Measurements from ENCODE around the gene PCCA. TPM values are rescaled to one million over a fixed set of nuclear protein-coding genes. Genes with fewer than 3 reads are reported as not detected.
"Not testable (repeated sequence)": the region's sequence is repeated elsewhere in the genome, so short reads cannot be mapped to it uniquely, and the experiment has no call there.

Gene PCCA
- total and polyA plus RNA-seq, 2 of the 13 experiments (the other 11 are each of a cell fraction or from before 2014, with no cell fraction given), result 15.0 to 32.2 TPM

DNA sequence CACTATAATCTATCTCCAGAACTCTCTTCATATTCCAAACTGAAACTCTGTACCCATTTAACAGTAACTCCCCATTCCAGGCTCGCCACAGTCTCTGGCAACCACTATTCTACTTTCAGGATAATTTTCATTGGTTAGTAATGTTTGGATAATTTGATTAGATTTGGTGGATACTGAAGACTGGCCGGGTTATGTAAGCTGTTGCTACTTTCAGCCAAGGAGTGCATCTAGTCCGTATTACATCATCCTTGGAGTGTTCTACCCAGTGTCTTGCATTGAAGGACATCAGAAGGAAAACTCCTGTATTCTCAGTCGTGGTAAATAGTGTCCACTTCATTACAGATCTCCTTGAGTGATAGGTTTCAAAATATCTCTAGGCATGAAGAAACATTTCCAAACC lies 60.5 kb downstream of the PCCA start:
- ChIA-PET CTCF (ENCODE audit: low intra/inter-chr PET ratio, low total read pairs) (no interaction called here), POLR2A (no interaction called here)
- intact Hi-C loops (cut with micrococcal nuclease; ENCODE audit: unreplicated experiment), result no loop called here
- Histone ChIP-seq H2AFZ (ENCODE audit: low read length) (no peak overlapping the region), H3K36me3 (replicated peaks in 1 of 2; ENCODE audit: control insufficient read depth in 1 of 2, insufficient read depth in 2 of 2, low read length in 2 of 2) (peaks cover 2 to 6% of the 10 kb centered on the region in 2 experiments; a peak in 3 of 5 replicates), H3K4me1 (ENCODE audit: insufficient read depth, low read length) (no peaks in the 10 kb centered on the region), H3K9me3 (ENCODE audit: low read length) (no peaks in the 10 kb centered on the region), H3K4me3 (replicated peaks in 1 of 3; ENCODE audit: insufficient read depth in 1 of 3, low read depth in 2 of 3, low read length in 3 of 3) (no peak overlapping the region), H3K9ac (ENCODE audit: insufficient read depth, low read depth, low read length) (no peak overlapping the region), H3K4me2 (ENCODE audit: low read depth, low read length) (no peak overlapping the region), H4K20me1 (ENCODE audit: insufficient read depth, low read length) (no peaks in the 10 kb centered on the region), H3K27ac (ENCODE audit: extremely low read length, insufficient read depth, low read length) (no peak overlapping the region), H3K27me3 (ENCODE audit: control insufficient read depth in 1 of 2, insufficient read depth in 2 of 2, low read length in 2 of 2) (no peaks in the 10 kb centered on the region), H3K79me2 (ENCODE audit: insufficient read depth, low read length) (no peaks in the 10 kb centered on the region)
- DNase-seq (ENCODE audit: low spot score) (no peak), ATAC-seq (no peak), FAIRE-seq (no peak)
- in situ Hi-C loops (cut with HindIII; ENCODE audit: extremely low pct_ligation_motif_present, low pct_unique_long_range_greater_than_20kb), result no loop called here
- WGBS (ENCODE audit: low lambda C conversion rate), result 93% methylated on average over 4 of the region's 4 CpGs
- TF ChIP-seq, protein P1, sequence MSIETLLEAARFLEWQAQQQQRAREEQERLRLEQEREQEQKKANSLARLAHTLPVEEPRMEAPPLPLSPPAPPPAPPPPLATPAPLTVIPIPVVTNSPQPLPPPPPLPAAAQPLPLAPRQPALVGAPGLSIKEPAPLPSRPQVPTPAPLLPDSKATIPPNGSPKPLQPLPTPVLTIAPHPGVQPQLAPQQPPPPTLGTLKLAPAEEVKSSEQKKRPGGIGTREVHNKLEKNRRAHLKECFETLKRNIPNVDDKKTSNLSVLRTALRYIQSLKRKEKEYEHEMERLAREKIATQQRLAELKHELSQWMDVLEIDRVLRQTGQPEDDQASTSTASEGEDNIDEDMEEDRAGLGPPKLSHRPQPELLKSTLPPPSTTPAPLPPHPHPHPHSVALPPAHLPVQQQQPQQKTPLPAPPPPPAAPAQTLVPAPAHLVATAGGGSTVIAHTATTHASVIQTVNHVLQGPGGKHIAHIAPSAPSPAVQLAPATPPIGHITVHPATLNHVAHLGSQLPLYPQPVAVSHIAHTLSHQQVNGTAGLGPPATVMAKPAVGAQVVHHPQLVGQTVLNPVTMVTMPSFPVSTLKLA (IDR thresholded peaks at IDR 0.05), result no peak
- TF ChIP-seq ZKSCAN5 (CRISPR knock-in tag; IDR thresholded peaks at IDR 0.05), result no peak
- TF ChIP-seq ZNF232 (CRISPR knock-in tag; IDR thresholded peaks at IDR 0.05; ENCODE audit: borderline replicate concordance), result no peak
- TF ChIP-seq ZFX (CRISPR knock-in tag; IDR thresholded peaks at IDR 0.05; ENCODE audit: low read depth), result no peak
- no peak for TF ChIP-seq ZNF543 (CRISPR knock-in tag; IDR thresholded peaks at IDR 0.05)
- no peak for TF ChIP-seq FIP1L1 (IDR thresholded peaks at IDR 0.05; ENCODE audit: borderline replicate concordance, insufficient read depth, low read depth, low read length)
- TF ChIP-seq SMARCE1 (IDR thresholded peaks at IDR 0.05; ENCODE audit: borderline replicate concordance), result no peak
- no TSS peak for BruUV-seq (replicated peaks)

DNA sequence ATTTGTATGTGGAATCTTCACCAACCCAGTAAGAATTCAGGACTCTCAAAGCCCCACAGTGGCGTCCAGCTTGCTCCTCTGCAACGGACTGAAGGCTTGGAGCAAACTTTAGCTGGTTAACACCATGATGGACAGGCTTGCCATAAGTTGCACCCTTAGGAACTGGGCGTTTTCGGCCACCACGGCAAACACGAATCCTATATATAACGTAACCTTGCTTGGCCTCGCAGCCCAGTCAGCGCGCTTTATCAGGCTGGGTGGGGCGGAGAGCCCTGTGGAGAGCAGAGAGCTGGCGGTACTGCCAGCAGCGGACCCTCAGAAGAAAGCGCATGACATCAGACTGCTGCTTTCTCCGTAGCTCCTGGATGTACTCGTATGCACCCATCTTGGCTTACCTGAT lies 61.8 kb downstream of the PCCA start:
- H3K79me2 ChIP-seq (ENCODE audit: insufficient read depth, low read length); H3K4me1 ChIP-seq (ENCODE audit: insufficient read depth, low read length); DNase-seq (ENCODE audit: low spot score); ATAC-seq; BruUV-seq (replicated peaks); POLR2A ChIA-PET; CTCF ChIA-PET (ENCODE audit: low intra/inter-chr PET ratio, low total read pairs); H4K20me1 ChIP-seq (ENCODE audit: insufficient read depth, low read length); H2AFZ ChIP-seq (ENCODE audit: low read length); H3K9me3 ChIP-seq (ENCODE audit: low read length); H3K4me2 ChIP-seq (ENCODE audit: low read depth, low read length); H3K4me3 ChIP-seq (replicated peaks in 1 of 3; ENCODE audit: insufficient read depth in 1 of 3, low read depth in 2 of 3, low read length in 3 of 3); in situ Hi-C loops (cut with HindIII; ENCODE audit: extremely low pct_ligation_motif_present, low pct_unique_long_range_greater_than_20kb); FAIRE-seq; H3K27ac ChIP-seq (ENCODE audit: extremely low read length, insufficient read depth, low read length); H3K36me3 ChIP-seq (replicated peaks in 1 of 2; ENCODE audit: control insufficient read depth in 1 of 2, insufficient read depth in 2 of 2, low read length in 2 of 2); H3K9ac ChIP-seq (ENCODE audit: insufficient read depth, low read depth, low read length); H3K27me3 ChIP-seq (ENCODE audit: control insufficient read depth in 1 of 2, insufficient read depth in 2 of 2, low read length in 2 of 2); intact Hi-C loops (cut with micrococcal nuclease; ENCODE audit: unreplicated experiment): not testable (repeated sequence)
- 87% methylated on average over 8 of the region's 16 CpGs for WGBS (ENCODE audit: low lambda C conversion rate)
